ENCODE results near the gene GPNMB. TPM values are rescaled to one million over a fixed set of nuclear protein-coding genes. Genes with fewer than 3 reads are reported as not detected.
A peak's percentile ranks its signal among the peaks of the same experiment; 100 is the strongest.

Gene GPNMB
- total RNA-seq, 4 donors from 2014 or later = 276 to 553 (median 491) TPM

- Histone ChIP-seq H3K27ac (no peak overlapping the region), H3K27me3 (no peaks in the 10 kb centered on the region), H3K36me3 (no peaks in the 10 kb centered on the region), H3K9me3 (no peaks in the 10 kb centered on the region), H3K4me3 (no peak overlapping the region), H3K4me1 (peaks cover 6% of the 10 kb centered on the region)
- DNase-seq (ENCODE audit: low spot score in 2 of 2) = no peak
- 76% methylated on average over 12 of the region's 12 CpGs for WGBS
- TF ChIP-seq EP300 (IDR thresholded peaks at IDR 0.05) = no peak
- no peak for TF ChIP-seq POLR2A (IDR thresholded peaks at IDR 0.05)
- TF ChIP-seq POLR2AphosphoS5 (IDR thresholded peaks at IDR 0.05) = no peak
- TF ChIP-seq CTCF (IDR thresholded peaks at IDR 0.05) = no peak
Measured at GRCh38 chr7:23293500-23294073, 47.0 kb downstream of the GPNMB start.

- Histone ChIP-seq H3K4me1 (peaks cover 10% of the 10 kb centered on the region), H3K27me3 (no peaks in the 10 kb centered on the region), H3K36me3 (no peaks in the 10 kb centered on the region), H3K9me3 (no peaks in the 10 kb centered on the region), H3K27ac (no peak overlapping the region), H3K4me3 (no peak overlapping the region)
- WGBS = 91% methylated on average over 6 of the region's 6 CpGs
- TF ChIP-seq POLR2A (IDR thresholded peaks at IDR 0.05) (no peak), POLR2AphosphoS5 (IDR thresholded peaks at IDR 0.05) (no peak), EP300 (IDR thresholded peaks at IDR 0.05) (no peak), CTCF (IDR thresholded peaks at IDR 0.05) (no peak)
- DNase-seq (ENCODE audit: low spot score in 2 of 2) = no peak
Measured at GRCh38 chr7:23294549-23295400, 48.2 kb downstream of the GPNMB start.

GRCh38 chr7:23295401-23295697 lies 48.8 kb downstream of the GPNMB start:
- no peak for DNase-seq (ENCODE audit: low spot score in 2 of 2)
- TF ChIP-seq POLR2A (IDR thresholded peaks at IDR 0.05) (no peak), CTCF (IDR thresholded peaks at IDR 0.05) (no peak), EP300 (IDR thresholded peaks at IDR 0.05) (no peak), POLR2AphosphoS5 (IDR thresholded peaks at IDR 0.05) (no peak)

GRCh38 chr7:23298141-23298881 lies 51.7 kb downstream of the GPNMB start:
- DNase-seq (ENCODE audit: low spot score in 2 of 2) = no peak
- Histone ChIP-seq H3K9me3 (no peaks in the 10 kb centered on the region), H3K27ac (peak overlapping the region; percentile 82), H3K4me3 (peak overlapping the region; percentile 92), H3K4me1 (peaks cover 35% of the 10 kb centered on the region), H3K36me3 (peaks cover 15% of the 10 kb centered on the region), H3K27me3 (no peaks in the 10 kb centered on the region)
- WGBS = 33% methylated on average over 11 of the region's 11 CpGs
- TF ChIP-seq EP300 (IDR thresholded peaks at IDR 0.05) (no peak), CTCF (IDR thresholded peaks at IDR 0.05) (no peak)

More at GRCh38 chr7:23295401-23295697, 48.8 kb downstream of the GPNMB start:
- Histone ChIP-seq H3K36me3 (no peaks in the 10 kb centered on the region), H3K4me1 (peaks cover 16% of the 10 kb centered on the region), H3K4me3 (no peak overlapping the region), H3K27ac (no peak overlapping the region), H3K27me3 (no peaks in the 10 kb centered on the region), H3K9me3 (no peaks in the 10 kb centered on the region)
